NCI-H2029 treated with DMSO at 0.1 percent for 48 hours (cell line): ENCODE data around the gene PIH1D1.

ENCODE experiments used
- DNase-seq: peaks from one replicate; lab custom pipeline; 2025; lab: John Stamatoyannopoulos, UW

PIH1D1 gene

GRCh38 chr19:49419173-49419572, 32.4 kb downstream of the PIH1D1 start:
- DNase-seq, result no peak

GRCh38 chr19:49418511-49418910, 33.1 kb downstream of the PIH1D1 start:
- no peak for DNase-seq

- DNase-seq, result no peak
These were observed 34.5 kb downstream of the PIH1D1 start for GRCh38 chr19:49417088-49417487.

GRCh38 chr19:49415810-49416200, 35.8 kb downstream of the PIH1D1 start:
- no peak for DNase-seq

- DNase-seq, result no peak
These were observed 36.4 kb downstream of the PIH1D1 start for GRCh38 chr19:49415102-49415809.

GRCh38 chr19:49414256-49414655, 37.4 kb downstream of the PIH1D1 start:
- no peak for DNase-seq

GRCh38 chr19:49413348-49413747, 38.3 kb downstream of the PIH1D1 start:
- DNase-seq, result no peak

GRCh38 chr19:49411681-49412326, 39.8 kb downstream of the PIH1D1 start:
- DNase-seq, result no peak

- DNase-seq, result no peak
These were observed 42.1 kb downstream of the PIH1D1 start for GRCh38 chr19:49409441-49410029.

- no peak for DNase-seq
These were observed 42.7 kb downstream of the PIH1D1 start for GRCh38 chr19:49408816-49409440.

GRCh38 chr19:49407482-49408015, 44.1 kb downstream of the PIH1D1 start:
- DNase-seq, result no peak

GRCh38 chr19:49407079-49407478, 44.5 kb downstream of the PIH1D1 start:
- DNase-seq, result no peak

GRCh38 chr19:49403404-49404187, 48.0 kb downstream of the PIH1D1 start:
- peak; percentile 91 for DNase-seq

- DNase-seq, result no peak
These were observed 51.6 kb downstream of the PIH1D1 start for GRCh38 chr19:49400029-49400428.

GRCh38 chr19:49398931-49399330, 52.7 kb downstream of the PIH1D1 start:
- DNase-seq, result no peak

GRCh38 chr19:49398001-49398615, 53.5 kb downstream of the PIH1D1 start:
- no peak for DNase-seq

- DNase-seq, result no peak
These were observed 54.7 kb downstream of the PIH1D1 start for GRCh38 chr19:49396738-49397505.
